Fibroblast of skin of right biceps (primary cell): ENCODE results near the gene TMOD2.

Source experiments
- DNase-seq: peaks from one replicate; pipeline ENCODE4 v3.0.0-alpha.2; 2013

TMOD2 gene

DNA sequence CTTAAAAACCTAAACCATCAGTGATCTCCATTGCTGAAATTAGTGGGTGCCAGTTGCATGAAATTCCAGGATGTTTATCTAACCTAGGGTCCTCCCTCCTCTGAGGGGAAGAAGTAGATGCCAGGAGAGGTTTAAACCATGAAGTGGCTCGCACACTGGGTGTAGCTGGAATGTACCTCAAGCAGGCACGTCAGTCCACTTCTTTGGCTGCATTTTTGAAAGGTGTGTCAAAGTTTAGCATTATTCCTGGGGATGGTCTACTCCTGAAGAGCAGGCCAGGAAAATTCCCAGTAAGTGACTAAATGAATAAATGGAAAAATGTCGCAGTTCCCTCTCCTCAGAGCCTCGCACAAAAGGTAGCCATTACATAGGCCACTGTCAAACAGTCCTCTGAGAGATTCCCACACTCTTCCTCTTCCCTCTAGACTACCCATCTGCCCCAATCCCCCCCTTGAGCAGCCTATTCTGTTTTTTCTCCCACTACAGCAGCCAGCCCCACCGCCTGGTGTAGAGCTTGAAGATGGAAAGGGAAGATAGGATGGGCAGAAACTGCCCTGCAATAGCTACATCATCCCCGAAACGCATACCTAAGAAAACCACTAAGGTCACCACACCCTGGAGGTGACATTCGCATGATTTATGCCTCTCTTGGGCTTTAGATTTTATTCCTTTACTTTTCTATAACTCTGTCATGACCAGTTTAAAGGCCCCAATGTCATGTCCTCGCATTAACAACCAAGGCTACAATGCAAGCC lies 77.4 kb downstream of the TMOD2 start:
- DNase-seq, result peak; percentile 59

DNA sequence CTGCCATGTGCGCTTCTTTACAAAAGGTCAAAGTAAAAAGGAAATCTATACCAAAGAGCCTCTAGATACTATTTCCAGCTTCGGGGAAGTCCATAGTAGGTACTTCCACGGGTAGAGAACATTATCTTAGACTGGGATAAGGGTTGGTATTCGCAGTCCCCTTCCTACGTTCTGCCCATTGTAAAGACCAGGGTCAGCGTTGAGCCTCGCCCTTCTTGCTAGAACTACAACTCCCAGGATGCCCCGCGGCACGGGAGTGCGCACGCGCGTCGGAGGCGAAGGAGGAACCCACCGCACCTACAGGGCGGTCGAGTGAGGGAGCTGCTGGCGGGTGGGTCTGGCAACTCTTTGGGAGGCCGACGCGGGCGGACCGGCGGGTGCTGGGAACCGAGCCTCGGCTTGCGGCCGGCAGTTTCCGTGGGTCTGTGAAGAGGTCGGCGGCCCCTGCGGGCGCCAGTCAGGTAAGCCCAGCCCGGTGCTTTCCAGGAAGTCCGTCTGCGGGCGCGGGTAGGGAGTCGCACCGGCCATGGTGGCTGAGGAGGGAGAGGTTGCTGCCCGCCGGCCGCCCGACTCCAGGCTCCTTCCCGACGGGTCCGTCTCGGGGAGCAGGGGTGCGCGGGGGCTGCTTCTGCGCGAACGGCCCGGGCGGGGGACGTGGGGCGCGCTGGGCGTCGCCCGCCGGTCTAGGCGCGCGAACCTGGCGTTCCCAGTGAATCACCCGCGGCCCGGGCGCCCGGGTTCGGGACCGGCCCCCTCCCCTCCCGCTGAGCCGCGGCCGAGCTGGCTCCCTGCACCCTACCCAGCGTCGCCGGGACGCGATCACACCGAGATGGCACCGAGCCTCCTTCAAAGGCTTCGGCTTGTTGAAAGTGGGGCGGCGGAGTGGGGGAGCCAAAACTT lies 78.2 kb downstream of the TMOD2 start, which contains the start of gene TMOD3:
TMOD3 (plus strand) TSS at position 278 of the 900 bp plus-strand sequence. CDS start 33,232 bp downstream, outside the sequence.
- peak; percentile 87 for DNase-seq

DNA sequence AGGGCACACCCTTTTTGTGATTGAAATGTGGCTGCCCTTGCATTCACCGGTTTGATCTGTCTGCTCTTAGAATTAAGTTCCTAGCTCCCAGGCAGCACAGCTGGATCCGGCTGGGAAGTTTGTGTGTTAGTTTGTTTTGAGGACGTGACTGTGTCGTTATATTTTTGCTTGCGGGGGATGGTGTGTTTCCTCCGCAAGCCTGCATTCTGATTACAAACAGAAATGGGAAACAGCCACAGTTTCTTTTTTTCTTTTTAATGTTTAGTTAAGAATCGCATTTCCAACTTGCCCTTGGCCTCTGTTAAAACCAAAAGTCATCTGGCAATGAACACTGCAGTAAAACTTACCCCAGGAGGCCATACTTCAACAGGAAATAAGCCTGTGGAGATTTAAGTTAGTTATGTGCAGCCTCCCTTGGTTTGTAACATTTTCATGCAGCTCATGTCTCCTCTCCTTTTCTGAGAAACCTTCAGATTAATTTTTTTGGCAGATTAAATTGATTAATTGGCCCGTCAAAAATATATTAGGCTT lies 78.9 kb downstream of the TMOD2 start:
- peak; percentile 20 for DNase-seq

GRCh38 chr15:51833772-51834171 lies 82.4 kb downstream of the TMOD2 start:
- DNase-seq, result no peak

DNA sequence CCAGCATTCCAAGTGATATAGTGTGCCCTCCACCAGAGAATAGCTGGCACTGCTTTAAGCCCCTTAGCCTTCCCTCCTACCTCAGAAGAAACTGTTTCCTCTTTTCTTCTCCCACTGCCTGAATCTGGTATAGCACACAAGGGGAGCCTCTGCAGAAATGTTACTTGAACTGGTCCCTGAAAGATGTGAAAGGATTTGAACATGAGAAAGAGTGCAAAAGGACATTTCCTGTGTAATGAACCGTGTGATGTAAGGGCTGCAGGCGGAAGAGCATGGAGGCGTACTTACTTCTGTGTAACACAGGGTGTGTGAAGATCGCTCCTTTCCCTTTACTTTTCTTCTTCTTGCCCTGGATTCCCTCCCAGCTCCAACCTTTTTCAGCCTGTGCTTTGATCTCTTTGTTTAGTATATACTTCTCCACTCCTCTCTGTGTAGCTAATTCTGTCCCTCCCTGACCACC lies 86.4 kb downstream of the TMOD2 start:
- no peak for DNase-seq

GRCh38 chr15:51838270-51838669 lies 86.9 kb downstream of the TMOD2 start:
- no peak for DNase-seq

- DNase-seq, result no peak
These were observed 89.3 kb downstream of the TMOD2 start for GRCh38 chr15:51840692-51841091.

- no peak for DNase-seq
These were observed 90.1 kb downstream of the TMOD2 start for GRCh38 chr15:51841406-51842040.

DNA sequence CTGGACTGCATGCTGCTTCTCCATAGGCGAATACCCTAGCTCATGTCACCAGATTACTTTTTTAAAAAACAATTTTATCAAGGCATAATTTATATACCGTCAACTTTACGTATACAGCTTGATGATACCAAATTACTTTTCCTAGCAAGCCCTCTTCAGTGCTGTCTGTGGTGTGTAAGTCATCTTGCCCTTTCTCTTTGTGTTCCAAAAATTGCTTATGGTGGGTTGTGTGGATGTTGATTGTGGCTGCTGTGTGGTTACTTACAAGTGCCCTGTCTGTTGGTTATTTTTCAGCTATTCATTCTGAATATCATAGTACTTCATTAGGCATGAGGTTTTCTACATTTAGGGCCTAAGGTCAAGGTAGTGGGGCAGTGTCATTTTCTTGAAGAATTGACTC lies 90.9 kb downstream of the TMOD2 start:
- DNase-seq, result no peak

DNA sequence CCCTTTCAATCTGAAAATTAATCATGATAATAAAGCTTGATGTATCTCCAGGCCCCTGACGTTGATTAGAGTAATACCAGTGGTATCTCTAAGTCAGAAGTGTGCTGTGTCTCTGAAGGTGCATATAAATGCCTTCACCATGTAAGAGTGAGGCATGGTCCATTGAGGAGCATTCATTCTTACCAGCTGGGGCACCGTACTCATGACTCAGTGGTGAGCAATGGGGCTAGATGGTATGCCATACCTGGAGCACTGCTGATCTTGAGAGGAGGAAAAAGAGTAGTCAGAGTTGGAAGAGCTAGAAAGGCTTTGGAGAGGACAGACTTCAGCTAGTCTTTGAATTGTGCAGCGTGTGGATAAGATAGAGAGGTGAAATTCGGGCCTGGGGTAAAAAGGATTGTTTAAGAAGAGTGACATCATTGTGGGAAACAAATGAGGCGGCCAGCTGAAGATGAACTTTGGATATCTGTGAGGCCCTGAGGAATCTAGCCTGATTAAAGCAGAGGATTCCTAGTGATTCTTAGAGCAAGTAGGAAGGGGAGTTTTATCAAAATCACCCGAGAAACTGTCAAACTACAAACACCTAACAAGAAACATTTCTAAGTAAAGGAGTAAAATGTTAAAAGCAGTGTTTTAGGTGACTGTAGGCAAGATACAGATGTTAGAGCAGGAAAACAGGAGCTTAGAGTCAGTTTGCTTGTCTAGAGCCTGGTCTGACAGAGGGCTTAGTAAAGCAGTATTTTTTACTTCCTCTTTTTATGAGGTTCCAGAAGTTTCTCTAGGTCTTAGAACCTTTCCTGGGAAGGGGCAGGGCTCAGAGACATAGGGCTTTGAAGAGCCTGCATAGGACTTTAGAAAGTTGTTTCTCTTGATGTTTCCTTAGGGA lies 91.7 kb downstream of the TMOD2 start:
- DNase-seq, result peak; percentile 51

DNA sequence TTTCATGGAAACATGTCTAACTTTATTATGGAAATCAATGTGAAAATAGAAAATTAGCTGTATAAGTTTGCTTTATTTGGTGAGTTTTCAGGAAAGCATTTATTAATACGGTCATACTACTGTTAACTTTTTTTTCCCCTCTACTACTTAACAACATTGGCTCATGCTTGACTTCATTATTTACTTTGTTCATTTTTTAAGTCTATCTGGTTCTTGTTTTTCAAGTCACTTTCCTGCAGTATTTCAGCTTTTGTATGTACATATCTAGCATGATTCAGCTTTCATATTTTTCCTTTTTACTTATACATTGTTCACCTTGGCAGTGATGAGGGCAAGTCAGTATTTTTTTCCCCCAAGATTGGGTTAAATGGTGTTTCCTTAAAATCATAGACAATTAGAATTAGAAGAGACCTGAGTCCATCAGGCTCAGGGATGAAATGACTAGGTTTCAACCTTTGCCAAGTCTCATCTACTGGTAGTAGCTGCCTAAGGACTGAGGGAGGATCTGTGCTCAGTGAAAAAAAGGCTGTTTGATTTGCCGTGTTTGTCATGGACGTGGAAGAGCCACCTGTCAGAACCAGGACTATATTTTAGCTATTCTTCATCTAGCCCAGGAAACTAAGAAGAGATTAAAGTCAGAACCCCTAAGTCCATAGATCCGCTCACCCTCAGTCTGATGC lies 93.5 kb downstream of the TMOD2 start:
- no peak for DNase-seq

- DNase-seq, result no peak
These were observed 94.7 kb downstream of the TMOD2 start for GRCh38 chr15:51846066-51846462.

DNA sequence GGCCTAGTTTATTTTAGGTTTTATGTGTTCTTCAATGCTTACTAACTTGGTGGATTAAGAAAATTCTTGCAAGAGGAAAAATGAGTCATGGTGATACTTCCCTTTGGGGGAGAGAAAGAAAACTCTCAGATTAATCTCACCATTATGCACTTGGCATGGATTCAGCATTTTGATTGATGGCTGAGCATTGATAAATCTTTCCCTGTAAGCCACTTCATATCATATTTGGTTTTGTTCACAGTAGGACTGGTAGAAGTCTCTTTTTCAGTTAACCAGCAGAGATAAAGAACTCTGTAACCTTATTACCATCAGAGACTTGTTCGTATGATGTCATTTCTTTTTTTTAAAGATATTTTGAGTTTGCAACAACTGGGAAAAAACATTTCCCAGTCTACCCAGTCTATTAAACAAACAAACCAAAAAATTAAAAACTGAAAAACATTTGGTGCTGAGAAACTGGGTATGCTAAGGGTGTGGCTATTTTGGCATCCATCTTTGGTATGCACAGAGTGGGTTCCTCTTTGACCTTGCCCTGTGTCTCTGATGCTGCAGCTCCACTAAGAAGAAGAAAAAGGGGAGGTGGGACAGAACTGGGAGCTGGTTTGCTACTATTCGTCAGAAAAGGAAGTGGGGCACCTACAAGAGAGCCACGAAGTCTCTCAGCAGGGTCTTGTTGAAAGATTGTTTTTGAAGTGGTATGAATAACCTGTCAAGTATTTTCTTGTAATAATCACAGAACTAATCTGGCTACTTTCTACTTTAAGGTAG lies 95.2 kb downstream of the TMOD2 start:
- peak; percentile 74 for DNase-seq

- no peak for DNase-seq
These were observed 97.4 kb downstream of the TMOD2 start for GRCh38 chr15:51848811-51849210.

GRCh38 chr15:51849860-51850259 lies 98.5 kb downstream of the TMOD2 start:
- no peak for DNase-seq

GRCh38 chr15:51853998-51854397 lies 102.6 kb downstream of the TMOD2 start:
- DNase-seq, result no peak

DNA sequence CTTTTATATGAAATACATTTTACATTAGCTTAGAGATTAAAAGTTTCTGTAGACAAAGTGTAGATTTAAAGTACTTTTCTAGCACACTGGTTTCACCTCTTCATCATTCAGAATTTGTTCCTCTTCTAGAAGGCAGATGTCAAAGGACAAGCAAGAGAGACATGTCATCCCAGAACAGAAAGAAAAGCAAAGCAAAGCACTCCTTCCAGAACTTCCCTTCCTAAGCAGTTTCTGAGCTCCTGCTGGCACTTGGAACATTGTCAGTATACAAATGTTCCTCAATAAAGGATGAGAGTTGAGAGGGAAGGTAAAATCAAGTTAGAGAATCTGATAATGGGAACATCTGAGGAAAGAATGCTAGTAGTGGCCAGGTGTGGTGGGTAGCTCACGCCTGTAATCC lies 104.2 kb downstream of the TMOD2 start:
- DNase-seq, result no peak

GRCh38 chr15:51856714-51857380 lies 105.5 kb downstream of the TMOD2 start:
- no peak for DNase-seq

DNA sequence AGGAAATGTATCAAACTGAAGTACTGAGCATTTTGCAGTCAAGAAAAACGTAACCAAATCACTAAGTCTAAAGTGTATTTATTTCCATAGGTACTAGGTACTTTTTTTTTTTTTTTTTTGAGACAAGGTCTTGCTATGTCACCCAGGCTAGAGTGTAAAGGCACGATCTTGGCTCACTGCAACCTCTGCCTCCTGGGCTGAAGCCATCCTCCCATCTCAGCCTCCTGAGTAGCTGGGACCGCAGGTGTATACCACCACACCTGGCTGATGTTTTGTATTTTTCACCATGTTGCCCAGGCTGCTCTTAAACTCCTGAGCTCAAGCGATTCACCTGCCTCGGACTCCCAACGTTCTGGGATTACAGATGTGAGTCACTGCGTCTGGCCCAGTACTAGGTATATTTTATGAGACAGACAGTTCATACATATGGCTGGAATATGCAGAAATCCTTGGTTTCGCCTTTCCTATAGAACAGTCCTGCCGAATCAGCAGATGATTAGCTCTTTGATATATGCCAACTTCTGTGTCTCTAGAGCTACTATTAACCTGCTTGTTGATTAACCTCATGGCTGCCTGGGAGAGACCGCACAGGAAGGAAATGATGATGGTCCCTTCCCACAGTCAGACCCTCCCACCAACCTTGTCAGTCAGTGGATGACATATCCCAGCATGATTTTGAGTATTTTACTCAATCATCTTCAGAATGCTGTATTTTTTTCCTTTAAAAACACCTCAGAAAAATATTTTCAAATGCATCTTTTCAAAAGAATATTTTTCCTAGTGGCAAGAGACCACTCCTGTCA lies 110.4 kb downstream of the TMOD2 start:
- peak; percentile 20 for DNase-seq
